Measurements from ENCODE around the gene RNF34. TPM values are rescaled to one million over a fixed set of nuclear protein-coding genes. Genes with fewer than 3 reads are reported as not detected.

RNF34 gene
- total and polyA plus RNA-seq, 2 of the 8 experiments (the other 6 are each of a cell fraction or from before 2014, with no cell fraction given) = 37.9 to 57.6 TPM

GRCh38 chr12:121358073-121358472, 41.8 kb upstream of the RNF34 start:
- no peak overlapping the region for H3K14ac ChIP-seq (ENCODE audit: insufficient read length)
- H3K79me1 ChIP-seq (ENCODE audit: low read depth, low read length) = no peaks in the 10 kb centered on the region
- no peak overlapping the region for H2BK12ac ChIP-seq (ENCODE audit: low read depth, low read length)
- CTCF ChIA-PET (ENCODE audit: partially characterized antibody) = interaction anchor here (0.6 to 1.5 kb wide), 3 partner anchors 18 to 485 kb away, joined by 3 to 5 read pairs (median 3); no protein-coding TSS in a partner anchor
- no peaks in the 10 kb centered on the region for H3K27me3 ChIP-seq (replicated peaks in 1 of 4; ENCODE audit: control insufficient read depth in 3 of 4, extremely low read depth in 1 of 4, insufficient read depth in 3 of 4, low read length in 3 of 4)
- H3K36me3 ChIP-seq (ENCODE audit: control insufficient read depth in 2 of 4, insufficient read depth in 4 of 4, low read length in 3 of 4) = no peaks in the 10 kb centered on the region
- no peak overlapping the region for H2BK15ac ChIP-seq (ENCODE audit: low read length)
- H3K18ac ChIP-seq (ENCODE audit: extremely low read depth, low read length) = no peak overlapping the region
- H2AK5ac ChIP-seq (ENCODE audit: low read depth, low read length) = no peak overlapping the region
- POLR2A ChIA-PET (ENCODE audit: partially characterized antibody) = interaction anchor here (0.6 to 1.0 kb wide), 2 partner anchors 18 to 42 kb away, joined by 4 to 5 read pairs; no protein-coding TSS in a partner anchor
- no peak overlapping the region for H3K23ac ChIP-seq (ENCODE audit: insufficient read length)
- H3K79me2 ChIP-seq (ENCODE audit: control insufficient read depth in 1 of 2, insufficient read depth in 2 of 2, low read length in 2 of 2) = no peaks in the 10 kb centered on the region
- H3K4ac ChIP-seq (replicated peaks; ENCODE audit: insufficient read length, low read depth, low read length) = no peak overlapping the region
- H3K9me3 ChIP-seq (ENCODE audit: insufficient read depth in 2 of 2, low read depth in 1 of 2, low read length in 1 of 2) = no peaks in the 10 kb centered on the region
- no peak overlapping the region for H4K5ac ChIP-seq (ENCODE audit: insufficient read length, low read depth, low read length)
- H3K4me1 ChIP-seq (replicated peaks in 1 of 4; ENCODE audit: control insufficient read depth in 3 of 4, insufficient read depth in 4 of 4, low read length in 3 of 4) = 0 out of 7 replicates have a peak, but pooled peaks cover 0 to 2% (median 0%) of the 10 kb centered on the region in 4 experiments
- no peak overlapping the region for H2BK120ac ChIP-seq (replicated peaks; ENCODE audit: low read depth, low read length)
- H4K20me1 ChIP-seq (replicated peaks in 1 of 2; ENCODE audit: control insufficient read depth in 1 of 2, insufficient read depth in 2 of 2, low read length in 2 of 2) = no peaks in the 10 kb centered on the region
- no peak overlapping the region for H2BK5ac ChIP-seq (ENCODE audit: low read depth, low read length)
- no peak for FAIRE-seq
- no peak overlapping the region for H2AFZ ChIP-seq (ENCODE audit: low read length)
- H3K23me2 ChIP-seq (ENCODE audit: low read depth, low read length) = peaks cover 2% of the 10 kb centered on the region; the same call in 1 of the 2 replicates
- H4K8ac ChIP-seq (ENCODE audit: extremely low read depth, insufficient read depth, low read length) = no peak overlapping the region
- 82% methylated on average over 3 of the region's 3 CpGs; no CpG with 5 or more reads in 1 of the 2 experiments for WGBS, 2 experiments (ENCODE audit: extremely low coverage in 1 of 2, insufficient coverage in 1 of 2, insufficient read length in 1 of 2, insufficient replicate concordance in 2 of 2, low coverage in 1 of 2, low lambda C conversion rate in 2 of 2, missing lambda C conversion rate in 1 of 2)
- H3K4me3 ChIP-seq (ENCODE audit: extremely low read depth in 1 of 4, insufficient read depth in 2 of 4, low read depth in 3 of 4, low read length in 4 of 4) = no peak overlapping the region
- no peak for DNase-seq (ENCODE audit: low read depth in 1 of 2, low spot score in 2 of 2)
- H3K56ac ChIP-seq (replicated peaks; ENCODE audit: insufficient read length, low read depth, low read length) = no peak overlapping the region
- no peak overlapping the region for H3K4me2 ChIP-seq (ENCODE audit: insufficient read depth in 1 of 2, low read depth in 2 of 2, low read length in 2 of 2)
- no peak overlapping the region for H4K91ac ChIP-seq (replicated peaks; ENCODE audit: insufficient read length, low read length)
- H2BK20ac ChIP-seq (ENCODE audit: low read length) = no peak overlapping the region
- no peak overlapping the region for H3K9ac ChIP-seq (replicated peaks in 1 of 4; ENCODE audit: extremely low read depth in 1 of 4, low read depth in 3 of 4, low read length in 3 of 4)
- H3K27ac ChIP-seq (ENCODE audit: low read depth, low read length) = no peak overlapping the region
- no peak for TF ChIP-seq EP300 (IDR thresholded peaks at IDR 0.05; ENCODE audit: borderline replicate concordance in 1 of 2, low read depth in 2 of 2, low read length in 2 of 2)
- no peak for TF ChIP-seq MAFK (IDR thresholded peaks at IDR 0.05; ENCODE audit: low read depth, low read length)
- no peak for TF ChIP-seq ASH2L (IDR thresholded peaks at IDR 0.05; ENCODE audit: low read length)
- no peak for TF ChIP-seq KDM5A (IDR thresholded peaks at IDR 0.05; ENCODE audit: low read length)
- TF ChIP-seq E2F6 (IDR thresholded peaks at IDR 0.05) = no peak
